ENCODE results near the gene IL6ST.

- TF ChIP-seq EP300 (IDR thresholded peaks at IDR 0.05; ENCODE audit: borderline replicate concordance) (no peak), YY1 (IDR thresholded peaks at IDR 0.05; ENCODE audit: low read depth) (no peak), RAD21 (IDR thresholded peaks at IDR 0.05; ENCODE audit: low read depth) (peak; percentile 91), MAX (IDR thresholded peaks at IDR 0.05) (no peak), CEBPB (IDR thresholded peaks at IDR 0.05) (no peak), CREB1 (IDR thresholded peaks at IDR 0.05; ENCODE audit: low read depth) (no peak), NFIC (IDR thresholded peaks at IDR 0.05) (no peak), USF1 (IDR thresholded peaks at IDR 0.05) (no peak)
Measured at GRCh38 chr5:55936100-55936693, 58.6 kb downstream of the IL6ST start.

Measured in Ishikawa (cell line).